ENCODE measurements around the gene NSD1.

Gene NSD1

GRCh38 chr5:177097016-177097985 is 36.3 kb upstream of the NSD1 start:
- in situ Hi-C loops (cut with HindIII; ENCODE audit: low sequenced_read_pairs): no loop called here

- in situ Hi-C loops (cut with HindIII; ENCODE audit: low sequenced_read_pairs): no loop called here
These were observed 35.5 kb upstream of the NSD1 start for GRCh38 chr5:177098120-177098469.

- in situ Hi-C loops (cut with HindIII; ENCODE audit: low sequenced_read_pairs): no loop called here
These were observed 35.0 kb upstream of the NSD1 start for GRCh38 chr5:177098470-177099141.

GRCh38 chr5:177099422-177100093 is 34.0 kb upstream of the NSD1 start:
- in situ Hi-C loops (cut with HindIII; ENCODE audit: low sequenced_read_pairs): loop anchor here (25.0 kb wide), 2 partner anchors 213 to 338 kb away; partner anchors contain the start of genes GRK6, MXD3, PRELID1 and PRR7

- in situ Hi-C loops (cut with HindIII; ENCODE audit: low sequenced_read_pairs): loop anchor here (25.0 kb wide), 2 partner anchors 212 to 337 kb away; partner anchors contain the start of genes GRK6, MXD3, PRELID1 and PRR7
These were observed 32.9 kb upstream of the NSD1 start for GRCh38 chr5:177100714-177101121.

- in situ Hi-C loops (cut with HindIII; ENCODE audit: low sequenced_read_pairs): loop anchor here (25.0 kb wide), 2 partner anchors 209 to 334 kb away; partner anchors contain the start of genes GRK6, MXD3, PRELID1 and PRR7
These were observed 29.9 kb upstream of the NSD1 start for GRCh38 chr5:177103523-177104253.

GRCh38 chr5:177105691-177106476 is 27.7 kb upstream of the NSD1 start:
- in situ Hi-C loops (cut with HindIII; ENCODE audit: low sequenced_read_pairs): loop anchor here (25.0 kb wide), 2 partner anchors 206 to 331 kb away; partner anchors contain the start of genes GRK6, MXD3, PRELID1 and PRR7

GRCh38 chr5:177107159-177107558 is 26.4 kb upstream of the NSD1 start:
- in situ Hi-C loops (cut with HindIII; ENCODE audit: low sequenced_read_pairs): loop anchor here (25.0 kb wide), 2 partner anchors 205 to 330 kb away; partner anchors contain the start of genes GRK6, MXD3, PRELID1 and PRR7

GRCh38 chr5:177109810-177110209 is 23.8 kb upstream of the NSD1 start:
- in situ Hi-C loops (cut with HindIII; ENCODE audit: low sequenced_read_pairs): loop anchor here (5.0 to 25.0 kb wide), 3 partner anchors 38 to 327 kb away; partner anchors contain the start of genes GRK6, MXD3, PRELID1 and PRR7

GRCh38 chr5:177111720-177112394 is 21.7 kb upstream of the NSD1 start:
- in situ Hi-C loops (cut with HindIII; ENCODE audit: low sequenced_read_pairs): loop anchor here (5.0 to 25.0 kb wide), 3 partner anchors 40 to 325 kb away; partner anchors contain the start of genes GRK6, MXD3, PRELID1 and PRR7

GRCh38 chr5:177112589-177113220 is 20.9 kb upstream of the NSD1 start:
- in situ Hi-C loops (cut with HindIII; ENCODE audit: low sequenced_read_pairs): loop anchor here (5.0 to 25.0 kb wide), 3 partner anchors 40 to 325 kb away; partner anchors contain the start of genes GRK6, MXD3, PRELID1 and PRR7

GRCh38 chr5:177113566-177114424 is 19.8 kb upstream of the NSD1 start:
- in situ Hi-C loops (cut with HindIII; ENCODE audit: low sequenced_read_pairs): loop anchor here (5.0 to 25.0 kb wide), 3 partner anchors 41 to 324 kb away; partner anchors contain the start of genes GRK6, MXD3, PRELID1 and PRR7

- in situ Hi-C loops (cut with HindIII; ENCODE audit: low sequenced_read_pairs): loop anchor here (25.0 kb wide), 2 partner anchors 195 to 320 kb away; partner anchors contain the start of genes GRK6, MXD3, PRELID1 and PRR7
These were observed 16.8 kb upstream of the NSD1 start for GRCh38 chr5:177116631-177117373.

GRCh38 chr5:177117441-177118045 is 16.0 kb upstream of the NSD1 start:
- in situ Hi-C loops (cut with HindIII; ENCODE audit: low sequenced_read_pairs): loop anchor here (25.0 kb wide), 2 partner anchors 195 to 320 kb away; partner anchors contain the start of genes GRK6, MXD3, PRELID1 and PRR7

GRCh38 chr5:177122566-177122965 is 11.0 kb upstream of the NSD1 start:
- in situ Hi-C loops (cut with HindIII; ENCODE audit: low sequenced_read_pairs): loop anchor here (10.0 to 25.0 kb wide), 3 partner anchors 132 to 315 kb away; partner anchors contain the start of genes GRK6, MXD3, PRELID1 and PRR7
